ENCODE results near the gene TAMALIN. TPM values are rescaled to one million over a fixed set of nuclear protein-coding genes. Genes with fewer than 3 reads are reported as not detected.

Gene TAMALIN
- polyA plus RNA-seq, 2 donors = 6.1 to 7.4 TPM

DNA sequence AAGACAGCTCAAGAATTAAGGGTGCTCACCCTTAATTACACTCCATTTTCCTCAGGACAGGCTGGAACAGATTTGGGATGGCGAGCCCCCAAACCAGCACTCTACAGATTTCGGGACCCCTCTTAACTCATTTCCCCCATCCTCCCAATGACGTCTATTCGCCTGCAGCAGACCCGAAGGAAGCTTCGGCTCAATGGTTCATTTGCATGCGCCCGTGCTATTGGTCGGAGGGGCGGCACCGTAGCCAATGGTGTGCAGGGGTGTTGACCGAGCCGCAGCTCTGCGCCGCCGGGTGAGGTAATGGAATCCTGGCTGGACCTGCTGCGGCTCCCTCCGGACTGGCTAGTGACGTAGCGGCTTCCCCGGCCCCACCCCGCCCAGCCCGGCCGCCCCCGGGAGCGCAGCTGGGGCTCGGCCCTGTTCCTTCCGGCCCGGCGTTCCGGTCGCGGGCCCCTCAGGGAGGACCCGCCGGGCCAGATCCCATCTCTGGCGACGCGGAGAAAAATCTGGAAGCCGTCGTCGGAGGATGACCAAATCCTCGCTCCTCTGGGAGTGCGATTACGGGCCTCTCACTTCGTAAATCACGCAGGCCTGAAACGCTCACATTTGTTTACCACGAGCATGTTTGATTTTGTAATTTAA, 26.2 kb downstream of the TAMALIN start:
- no peaks in the 10 kb centered on the region for H3K9me3 ChIP-seq (ENCODE audit: control insufficient read depth in 2 of 2, insufficient read depth in 1 of 2, low read depth in 1 of 2, low read length in 1 of 2)

DNA sequence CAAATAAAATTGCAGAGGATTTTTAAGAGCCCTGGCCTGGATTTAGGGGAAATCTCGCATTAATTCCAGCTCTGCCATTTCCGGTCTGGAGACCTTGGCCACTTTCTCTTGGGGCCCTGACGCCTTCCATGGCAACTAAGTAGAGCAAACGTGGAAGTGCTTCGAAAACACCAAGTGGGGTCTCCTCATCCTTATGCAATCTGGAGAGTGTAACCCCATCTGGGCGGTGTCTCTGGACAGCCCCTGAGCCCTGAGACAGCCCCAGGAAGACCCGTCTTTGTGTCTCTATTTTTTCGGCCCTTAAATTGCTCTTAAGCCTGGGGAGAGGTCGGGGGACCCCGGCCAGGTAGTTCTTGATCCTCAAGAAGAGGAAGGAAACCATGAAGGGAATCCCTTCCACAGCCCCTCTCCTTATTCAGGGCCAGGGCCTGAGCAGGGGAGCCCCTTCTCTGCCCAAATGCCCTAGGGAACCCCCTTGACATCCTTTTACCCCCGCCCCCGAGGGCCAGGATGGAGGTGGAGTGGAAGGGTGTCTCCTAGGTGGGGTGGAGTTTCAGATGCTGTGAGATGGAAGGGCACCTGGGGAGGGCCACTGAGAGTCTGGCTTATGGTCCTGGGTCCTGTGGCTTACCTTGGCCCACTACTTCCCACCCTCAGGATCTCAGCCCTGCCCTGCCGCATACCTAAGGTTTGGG, 26.8 kb downstream of the TAMALIN start:
- no peaks in the 10 kb centered on the region for H3K27me3 ChIP-seq (ENCODE audit: control insufficient read depth in 1 of 2, insufficient read depth in 2 of 2, low read length in 2 of 2)
- peak overlapping the region; percentile 79 to 86 for H3K27ac ChIP-seq (ENCODE audit: low read depth in 2 of 2, low read length in 1 of 2)
- H3K4me3 ChIP-seq (ENCODE audit: low read depth in 1 of 2, low read length in 2 of 2) = peak overlapping the region in 1 of 2 donors; percentile 29
- H3K9me3 ChIP-seq (ENCODE audit: control insufficient read depth in 2 of 2, insufficient read depth in 1 of 2, low read depth in 1 of 2, low read length in 1 of 2) = no peaks in the 10 kb centered on the region
- WGBS, 2 donors = 64 to 65% methylated on average over 13 of the region's 13 CpGs
- no peaks in the 10 kb centered on the region for H3K36me3 ChIP-seq (ENCODE audit: control insufficient read depth in 2 of 2, insufficient read depth in 2 of 2, low read length in 1 of 2)
- H3K4me1 ChIP-seq (ENCODE audit: control insufficient read depth in 2 of 2, insufficient read depth in 2 of 2, low read length in 1 of 2) = peaks cover 5 to 7% of the 10 kb centered on the region in 2 donors

More for the DNA sequence above, 26.2 kb downstream of the TAMALIN start:
- Histone ChIP-seq H3K4me3 (ENCODE audit: low read depth in 1 of 2, low read length in 2 of 2) (peak overlapping the region; percentile 26 to 29), H3K27ac (ENCODE audit: low read depth in 2 of 2, low read length in 1 of 2) (peak overlapping the region; percentile 79 to 86), H3K36me3 (ENCODE audit: control insufficient read depth in 2 of 2, insufficient read depth in 2 of 2, low read length in 1 of 2) (no peaks in the 10 kb centered on the region), H3K27me3 (ENCODE audit: control insufficient read depth in 1 of 2, insufficient read depth in 2 of 2, low read length in 2 of 2) (no peaks in the 10 kb centered on the region), H3K4me1 (ENCODE audit: control insufficient read depth in 2 of 2, insufficient read depth in 2 of 2, low read length in 1 of 2) (peaks cover 5 to 7% of the 10 kb centered on the region in 2 donors)
- 0 to 1% methylated on average over 43 to 48 of the region's 48 CpGs for WGBS, 2 donors

DNA sequence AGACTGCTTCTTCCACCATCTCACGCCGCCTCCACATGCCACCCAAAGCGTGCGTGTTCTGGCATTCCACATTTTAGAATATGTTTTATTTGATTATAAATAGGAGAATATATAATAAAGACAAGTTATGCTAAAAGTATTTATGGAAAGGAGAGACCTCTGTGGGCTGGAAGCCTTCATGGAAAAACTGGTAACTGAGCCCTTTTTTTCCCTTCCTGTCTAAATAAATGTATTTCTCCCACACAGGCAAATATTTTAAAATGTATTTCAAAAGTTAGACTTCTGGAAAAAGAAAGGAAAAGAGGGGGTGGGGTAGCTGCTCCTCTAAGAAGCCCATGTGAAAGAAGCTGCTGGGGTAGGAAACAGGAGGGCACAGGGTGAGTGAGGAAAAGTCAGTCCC, 28.4 kb downstream of the TAMALIN start:
- WGBS, 2 donors = 92 to 95% methylated on average over 4 of the region's 4 CpGs
- Histone ChIP-seq H3K36me3 (ENCODE audit: control insufficient read depth in 2 of 2, insufficient read depth in 2 of 2, low read length in 1 of 2) (no peaks in the 10 kb centered on the region), H3K9me3 (ENCODE audit: control insufficient read depth in 2 of 2, insufficient read depth in 1 of 2, low read depth in 1 of 2, low read length in 1 of 2) (no peaks in the 10 kb centered on the region), H3K27me3 (ENCODE audit: control insufficient read depth in 1 of 2, insufficient read depth in 2 of 2, low read length in 2 of 2) (no peaks in the 10 kb centered on the region), H3K4me1 (ENCODE audit: control insufficient read depth in 2 of 2, insufficient read depth in 2 of 2, low read length in 1 of 2) (peaks cover 5 to 7% of the 10 kb centered on the region in 2 donors), H3K27ac (ENCODE audit: low read depth in 2 of 2, low read length in 1 of 2) (no peak overlapping the region), H3K4me3 (ENCODE audit: low read depth in 1 of 2, low read length in 2 of 2) (no peak overlapping the region)

GRCh38 chr12:52035926-52036325, 29.2 kb downstream of the TAMALIN start:
- Histone ChIP-seq H3K36me3 (ENCODE audit: control insufficient read depth in 2 of 2, insufficient read depth in 2 of 2, low read length in 1 of 2) (no peaks in the 10 kb centered on the region), H3K4me1 (ENCODE audit: control insufficient read depth in 2 of 2, insufficient read depth in 2 of 2, low read length in 1 of 2) (peaks cover 5 to 7% of the 10 kb centered on the region in 2 donors), H3K27me3 (ENCODE audit: control insufficient read depth in 1 of 2, insufficient read depth in 2 of 2, low read length in 2 of 2) (no peaks in the 10 kb centered on the region), H3K4me3 (ENCODE audit: low read depth in 1 of 2, low read length in 2 of 2) (no peak overlapping the region), H3K9me3 (ENCODE audit: control insufficient read depth in 2 of 2, insufficient read depth in 1 of 2, low read depth in 1 of 2, low read length in 1 of 2) (no peaks in the 10 kb centered on the region), H3K27ac (ENCODE audit: low read depth in 2 of 2, low read length in 1 of 2) (no peak overlapping the region)
- 80 to 90% methylated on average over 2 of the region's 2 CpGs for WGBS, 2 donors

- no peaks in the 10 kb centered on the region for H3K27me3 ChIP-seq (ENCODE audit: control insufficient read depth in 1 of 2, insufficient read depth in 2 of 2, low read length in 2 of 2)
- peak overlapping the region; percentile 76 to 85 for H3K27ac ChIP-seq (ENCODE audit: low read depth in 2 of 2, low read length in 1 of 2)
- H3K9me3 ChIP-seq (ENCODE audit: control insufficient read depth in 2 of 2, insufficient read depth in 1 of 2, low read depth in 1 of 2, low read length in 1 of 2) = no peaks in the 10 kb centered on the region
- H3K4me1 ChIP-seq (ENCODE audit: control insufficient read depth in 2 of 2, insufficient read depth in 2 of 2, low read length in 1 of 2) = peaks cover 7 to 8% of the 10 kb centered on the region in 2 donors
- 5 to 6% methylated on average over 50 to 53 of the region's 53 CpGs for WGBS, 2 donors
- peaks cover 0 to 1% of the 10 kb centered on the region in 2 donors for H3K36me3 ChIP-seq (ENCODE audit: control insufficient read depth in 2 of 2, insufficient read depth in 2 of 2, low read length in 1 of 2)
- peak overlapping the region; percentile 20 to 54 for H3K4me3 ChIP-seq (ENCODE audit: low read depth in 1 of 2, low read length in 2 of 2)
Measured at GRCh38 chr12:52036587-52037171, 29.9 kb downstream of the TAMALIN start.

DNA sequence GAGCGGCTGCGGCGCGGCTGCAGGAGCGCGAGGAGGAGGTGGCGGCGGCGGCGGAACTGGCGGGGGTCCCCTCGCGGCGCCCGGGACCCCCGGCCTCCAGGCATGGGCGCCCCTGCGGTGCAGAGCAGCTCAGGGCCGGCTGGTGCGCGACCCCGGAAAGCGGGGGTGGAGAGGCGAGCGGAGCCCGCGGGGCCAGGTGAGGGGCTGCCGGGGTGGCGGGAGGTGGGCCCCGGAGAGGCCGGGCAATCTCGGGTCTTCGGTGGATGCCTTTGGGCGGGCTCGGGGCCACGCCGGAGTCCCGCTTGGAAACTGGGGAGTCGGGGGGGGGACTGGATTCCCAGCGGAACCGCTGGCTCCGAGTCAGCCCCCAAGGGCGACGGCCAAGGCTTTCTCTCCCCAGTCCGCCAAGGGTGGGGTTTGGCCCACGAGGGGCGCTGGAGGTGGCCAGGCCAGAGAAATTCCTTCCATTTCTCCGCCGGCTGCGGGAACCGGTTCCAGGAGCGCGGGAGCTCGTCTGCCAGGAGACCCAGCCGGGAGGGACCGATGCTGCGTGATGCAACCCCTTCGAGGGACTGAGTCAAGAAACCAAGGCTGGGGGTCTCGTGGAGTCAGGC, 30.6 kb downstream of the TAMALIN start:
- Histone ChIP-seq H3K36me3 (ENCODE audit: control insufficient read depth in 2 of 2, insufficient read depth in 2 of 2, low read length in 1 of 2) (peaks cover 0 to 3% of the 10 kb centered on the region in 2 donors), H3K4me1 (ENCODE audit: control insufficient read depth in 2 of 2, insufficient read depth in 2 of 2, low read length in 1 of 2) (peaks cover 7 to 11% of the 10 kb centered on the region in 2 donors), H3K9me3 (ENCODE audit: control insufficient read depth in 2 of 2, insufficient read depth in 1 of 2, low read depth in 1 of 2, low read length in 1 of 2) (no peaks in the 10 kb centered on the region), H3K27ac (ENCODE audit: low read depth in 2 of 2, low read length in 1 of 2) (peak overlapping the region; percentile 81 to 85), H3K4me3 (ENCODE audit: low read depth in 1 of 2, low read length in 2 of 2) (peak overlapping the region; percentile 41 to 54), H3K27me3 (ENCODE audit: control insufficient read depth in 1 of 2, insufficient read depth in 2 of 2, low read length in 2 of 2) (no peaks in the 10 kb centered on the region)
- 2% methylated on average over 49 to 59 of the region's 59 CpGs for WGBS, 2 donors

DNA sequence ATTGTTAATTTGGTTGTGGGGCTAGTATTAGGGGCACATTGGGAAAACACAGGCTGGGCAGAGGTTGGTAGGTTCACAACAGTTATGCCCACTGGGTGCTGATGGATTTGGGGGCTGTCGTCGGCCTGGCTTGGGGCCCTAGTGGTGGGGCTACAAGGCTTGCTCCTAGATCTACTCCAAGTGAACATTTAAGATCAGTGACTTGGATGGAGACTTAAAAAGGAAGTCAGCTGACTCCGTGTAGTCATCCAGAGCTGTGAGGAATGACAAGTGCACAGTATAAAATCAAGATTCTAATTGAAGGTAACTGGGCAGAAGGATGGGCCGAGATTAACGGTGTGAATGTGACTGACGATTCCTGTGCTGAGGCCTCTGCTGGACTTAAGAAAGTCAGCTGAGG, 31.7 kb downstream of the TAMALIN start:
- Histone ChIP-seq H3K27ac (ENCODE audit: low read depth in 2 of 2, low read length in 1 of 2) (peak overlapping the region in 1 of 2 donors; percentile 52), H3K36me3 (ENCODE audit: control insufficient read depth in 2 of 2, insufficient read depth in 2 of 2, low read length in 1 of 2) (peaks cover 0 to 3% of the 10 kb centered on the region in 2 donors), H3K9me3 (ENCODE audit: control insufficient read depth in 2 of 2, insufficient read depth in 1 of 2, low read depth in 1 of 2, low read length in 1 of 2) (no peaks in the 10 kb centered on the region), H3K4me1 (ENCODE audit: control insufficient read depth in 2 of 2, insufficient read depth in 2 of 2, low read length in 1 of 2) (peaks cover 7 to 11% of the 10 kb centered on the region in 2 donors), H3K27me3 (ENCODE audit: control insufficient read depth in 1 of 2, insufficient read depth in 2 of 2, low read length in 2 of 2) (no peaks in the 10 kb centered on the region), H3K4me3 (ENCODE audit: low read depth in 1 of 2, low read length in 2 of 2) (no peak overlapping the region)
- WGBS, 2 donors = 71 to 78% methylated on average over 6 of the region's 6 CpGs

DNA sequence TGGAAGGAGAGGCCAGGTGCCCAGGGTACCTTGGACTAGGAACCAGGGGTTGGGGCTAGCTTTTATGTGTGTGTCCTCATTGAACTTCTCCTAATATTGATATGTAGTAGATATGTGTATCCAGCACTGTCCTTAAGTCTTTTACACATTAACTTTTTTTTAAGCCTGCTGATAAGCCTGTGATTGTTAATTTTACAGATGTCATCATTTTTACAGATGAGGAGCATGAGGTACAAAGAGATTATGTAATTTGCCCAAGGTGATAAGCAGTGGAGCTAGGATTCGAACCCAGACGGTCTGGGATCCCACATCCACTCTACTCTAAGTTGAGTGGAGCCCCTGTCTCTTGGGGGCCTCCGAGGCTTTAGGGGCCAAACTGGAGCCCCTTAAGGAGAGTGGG, 34.3 kb downstream of the TAMALIN start:
- H3K4me3 ChIP-seq (ENCODE audit: low read depth in 1 of 2, low read length in 2 of 2) = no peak overlapping the region
- H3K27me3 ChIP-seq (ENCODE audit: control insufficient read depth in 1 of 2, insufficient read depth in 2 of 2, low read length in 2 of 2) = no peaks in the 10 kb centered on the region
- 77 to 78% methylated on average over 3 of the region's 3 CpGs for WGBS, 2 donors
- no peaks in the 10 kb centered on the region for H3K9me3 ChIP-seq (ENCODE audit: control insufficient read depth in 2 of 2, insufficient read depth in 1 of 2, low read depth in 1 of 2, low read length in 1 of 2)
- peaks cover 0 to 3% of the 10 kb centered on the region in 2 donors for H3K36me3 ChIP-seq (ENCODE audit: control insufficient read depth in 2 of 2, insufficient read depth in 2 of 2, low read length in 1 of 2)
- no peak overlapping the region for H3K27ac ChIP-seq (ENCODE audit: low read depth in 2 of 2, low read length in 1 of 2)
- H3K4me1 ChIP-seq (ENCODE audit: control insufficient read depth in 2 of 2, insufficient read depth in 2 of 2, low read length in 1 of 2) = peaks cover 14% of the 10 kb centered on the region in 2 donors

- WGBS, 2 donors = 50 to 52% methylated on average over 6 of the region's 6 CpGs
- no peaks in the 10 kb centered on the region for H3K9me3 ChIP-seq (ENCODE audit: control insufficient read depth in 2 of 2, insufficient read depth in 1 of 2, low read depth in 1 of 2, low read length in 1 of 2)
- H3K36me3 ChIP-seq (ENCODE audit: control insufficient read depth in 2 of 2, insufficient read depth in 2 of 2, low read length in 1 of 2) = peaks cover 0 to 3% of the 10 kb centered on the region in 2 donors
- no peaks in the 10 kb centered on the region for H3K27me3 ChIP-seq (ENCODE audit: control insufficient read depth in 1 of 2, insufficient read depth in 2 of 2, low read length in 2 of 2)
- H3K4me1 ChIP-seq (ENCODE audit: control insufficient read depth in 2 of 2, insufficient read depth in 2 of 2, low read length in 1 of 2) = peaks cover 12 to 14% of the 10 kb centered on the region in 2 donors
- H3K27ac ChIP-seq (ENCODE audit: low read depth in 2 of 2, low read length in 1 of 2) = peak overlapping the region in 1 of 2 donors; percentile 23
- no peak overlapping the region for H3K4me3 ChIP-seq (ENCODE audit: low read depth in 1 of 2, low read length in 2 of 2)
Measured at GRCh38 chr12:52041695-52042123, 35.0 kb downstream of the TAMALIN start.
